Fibroblast of villous mesenchyme (primary cell): ENCODE measurements around the gene CLCNKB. TPM values are rescaled to one million over a fixed set of nuclear protein-coding genes. Genes with fewer than 3 reads are reported as not detected.
"Not testable (repeated sequence)": the region's sequence is repeated elsewhere in the genome, so short reads cannot be mapped to it uniquely, and the experiment has no call there.

ENCODE experiments used
- DNase-seq: peaks from one replicate; pipeline ENCODE4 v3.0.0-alpha.2; 2010; ENCODE audit warnings: low read depth
- H3K4me3 ChIP-seq: 2 replicates; pipeline ENCODE4 v1.5.1; 2011; ENCODE audit warnings: low read depth, mild to moderate bottlenecking, low read length
- CTCF ChIP-seq: IDR thresholded peaks from 2 replicates; pipeline ENCODE4 v1.5.1; 2012; ENCODE audit warnings: low read depth, mild to moderate bottlenecking, low read length; ENCODE audit not compliant: insufficient read depth
- total RNA-seq: library from RNA; depleted of rRNA; stranded (reverse); fragments of >200 nt; gene quantifications from 2 replicates; pipeline ENCODE4 v1.2.3, GENCODE V29; 2012

The CLCNKB gene
- total RNA-seq, result under 0.01 and 0.43 TPM in 2 replicates

DNA sequence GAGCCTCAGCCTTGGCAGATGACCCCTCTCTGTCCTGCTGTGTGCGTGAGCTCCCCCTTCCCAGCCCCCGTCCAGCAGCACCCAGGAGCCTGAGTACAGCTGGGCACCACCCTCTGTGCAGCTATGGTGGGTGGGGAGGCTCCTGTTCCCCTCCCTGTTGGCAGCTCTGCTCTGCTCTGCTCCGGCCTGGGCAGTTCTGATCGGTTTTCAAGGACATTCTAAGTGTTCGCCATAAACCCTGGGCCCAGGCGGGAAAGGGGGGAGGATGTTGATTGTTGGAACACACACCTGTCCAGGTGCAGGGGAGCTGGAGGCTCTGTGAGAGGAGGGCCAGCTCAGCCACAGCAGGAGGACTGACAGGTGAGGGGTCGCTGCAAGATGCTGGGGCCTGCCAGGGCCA, at the start of gene CLCNKB:
Gene CLCNKB (plus strand): TSS at position 262 of the 400 bp plus-strand sequence. CDS start 711 bp downstream, outside the sequence.
- no peak for DNase-seq
- no peak within 1 kb of the TSS for H3K4me3 ChIP-seq
- TF ChIP-seq CTCF, result no peak

GRCh38 chr1:15994081-15994480, 49.5 kb upstream of the CLCNKB start:
- TF ChIP-seq CTCF, result no peak
- DNase-seq, result no peak
- no peak overlapping the region for H3K4me3 ChIP-seq

DNA sequence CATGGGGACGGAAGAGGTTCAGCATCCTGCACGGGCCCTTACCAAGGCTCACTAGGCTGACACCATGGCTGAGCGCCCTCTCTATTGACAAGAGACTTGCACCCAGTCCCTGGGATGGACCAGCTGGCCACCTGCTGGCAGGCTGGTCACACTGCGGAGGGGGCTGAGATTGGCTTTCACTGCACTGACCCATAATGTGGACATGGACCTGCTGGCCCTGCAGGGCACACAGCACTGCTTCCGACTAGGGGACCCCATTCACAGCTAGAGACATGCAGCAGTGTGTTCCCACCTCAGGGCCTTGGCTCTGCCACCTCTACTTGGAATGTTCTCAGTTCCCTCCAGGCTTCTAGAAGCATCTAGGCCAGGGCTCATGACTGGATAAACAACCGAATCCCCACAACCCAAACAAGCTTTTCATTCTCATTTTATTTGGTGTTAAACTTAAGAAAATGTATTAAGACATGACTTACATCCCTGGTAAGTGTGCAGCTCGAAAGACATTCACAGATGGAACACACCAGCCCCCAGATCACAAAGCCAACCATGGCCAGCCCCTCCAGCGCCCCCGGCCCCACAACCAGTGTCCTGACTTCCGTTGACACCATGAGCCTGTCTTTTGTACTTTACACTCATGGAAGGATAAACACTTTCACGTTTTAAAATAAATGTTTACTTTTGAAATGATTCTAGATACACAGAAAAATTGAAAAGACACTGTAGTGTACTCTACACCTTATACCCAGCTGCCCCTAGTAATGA, 48.8 kb upstream of the CLCNKB start:
- DNase-seq, result peak; percentile 73
- TF ChIP-seq CTCF, result peak; percentile 93
- H3K4me3 ChIP-seq, result no peak overlapping the region

DNA sequence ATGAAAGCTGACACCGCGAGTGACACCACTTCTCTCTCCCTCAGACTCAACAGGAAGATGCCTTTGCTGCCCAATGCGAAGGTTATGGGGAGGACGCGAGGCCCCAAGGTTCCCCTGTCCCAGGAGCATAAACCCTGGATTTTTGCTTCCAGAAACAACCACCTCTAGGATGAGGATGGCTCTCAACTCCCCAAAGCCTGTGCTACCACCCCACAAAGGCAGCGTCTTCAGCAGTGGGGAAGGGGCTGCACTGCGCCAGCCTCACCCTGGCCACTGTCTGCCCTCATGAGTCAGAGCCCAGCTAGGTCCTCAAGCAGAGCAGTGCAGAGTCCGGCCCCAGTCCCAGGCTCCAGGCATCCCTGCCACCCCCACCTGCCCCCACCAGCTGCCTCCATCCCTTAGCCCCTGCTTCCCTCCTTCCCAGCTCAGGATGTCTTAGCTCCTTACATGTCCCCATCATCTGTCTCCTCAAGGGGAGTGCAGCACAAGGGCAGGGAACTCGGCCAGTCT, 46.5 kb upstream of the CLCNKB start:
- H3K4me3 ChIP-seq, result no peak overlapping the region
- no peak for TF ChIP-seq CTCF
- DNase-seq, result no peak

GRCh38 chr1:15997637-15998280, 45.8 kb upstream of the CLCNKB start:
- no peak for TF ChIP-seq CTCF
- H3K4me3 ChIP-seq, result no peak overlapping the region
- DNase-seq, result no peak

DNA sequence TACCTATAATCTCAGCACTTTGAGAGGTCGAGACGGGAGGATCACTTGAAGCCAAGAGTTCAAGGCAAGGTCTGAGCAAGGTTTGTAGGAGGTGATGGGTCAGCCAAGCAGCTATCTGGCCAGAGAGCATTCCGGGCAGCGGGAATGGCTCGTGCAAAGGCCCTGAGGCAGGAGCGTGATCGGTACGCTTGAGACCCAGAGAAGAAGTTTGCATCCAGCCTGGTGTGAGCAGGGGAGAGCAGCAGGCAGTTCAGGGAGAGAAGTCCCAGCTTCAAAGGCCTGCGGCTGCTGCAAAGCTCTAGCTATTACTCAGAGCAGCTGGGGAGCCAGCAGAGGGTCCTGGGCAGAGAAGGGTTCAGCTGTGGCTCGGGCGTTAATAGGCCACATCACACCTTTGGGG, 44.7 kb upstream of the CLCNKB start:
- no peak for TF ChIP-seq CTCF
- no peak overlapping the region for H3K4me3 ChIP-seq
- DNase-seq, result no peak

GRCh38 chr1:16001274-16001673, 42.3 kb upstream of the CLCNKB start:
- DNase-seq, result not testable (repeated sequence)

More at GRCh38 chr1:16001274-16001673, 42.3 kb upstream of the CLCNKB start:
- H3K4me3 ChIP-seq, result not testable (repeated sequence)
